HG02852 (cell line): ENCODE results near the gene HNRNPH1.

Experiments
- ATAC-seq: cut with Tn5 transposase; IDR thresholded peaks from one replicate; pipeline ENCODE4 v1.9.1; 2021; ENCODE audit warnings: mild to moderate bottlenecking, moderate library complexity; ENCODE audit not compliant: unreplicated experiment

HNRNPH1 gene

DNA sequence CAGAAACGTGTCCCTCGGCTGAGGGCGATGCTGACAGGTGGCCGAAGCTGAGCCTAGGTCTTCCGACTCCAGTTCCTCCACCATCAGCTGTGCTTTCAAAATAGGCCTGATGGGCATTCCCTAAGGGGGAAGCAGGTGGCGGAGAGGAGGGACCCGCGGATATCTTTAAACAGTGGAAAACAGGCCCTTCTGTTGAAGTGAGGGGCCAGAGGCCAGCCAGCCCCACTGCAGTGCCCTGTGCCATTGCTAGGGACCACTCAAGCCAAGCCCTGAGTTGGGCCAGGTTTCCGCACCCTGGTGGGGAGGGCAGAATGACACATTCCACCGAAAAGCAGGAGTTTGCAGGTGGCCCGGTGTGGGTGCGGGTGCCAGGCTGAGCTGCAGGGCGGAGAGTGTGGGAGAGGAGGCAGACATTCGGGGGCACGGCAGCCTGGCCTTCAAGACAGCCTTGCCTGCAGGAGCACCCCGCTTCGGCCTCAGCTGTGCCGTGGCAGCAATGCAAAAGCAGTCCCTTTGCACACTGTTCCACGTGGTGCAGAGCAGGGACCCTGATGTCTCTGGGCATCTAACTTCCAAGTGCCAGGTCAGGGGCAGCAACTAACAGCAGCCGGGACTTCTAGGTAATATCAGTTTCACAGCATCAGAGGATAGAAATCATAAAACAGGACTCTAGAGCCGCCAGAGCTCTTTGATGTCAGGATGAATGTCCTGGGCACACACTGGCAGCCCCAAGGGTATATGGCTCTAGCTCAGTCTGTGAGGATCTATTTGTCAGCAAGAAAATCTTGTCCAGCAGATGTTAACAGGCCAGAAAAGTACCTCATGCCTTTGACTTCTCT is 17.2 kb downstream of the HNRNPH1 start:
- ATAC-seq = no peak

DNA sequence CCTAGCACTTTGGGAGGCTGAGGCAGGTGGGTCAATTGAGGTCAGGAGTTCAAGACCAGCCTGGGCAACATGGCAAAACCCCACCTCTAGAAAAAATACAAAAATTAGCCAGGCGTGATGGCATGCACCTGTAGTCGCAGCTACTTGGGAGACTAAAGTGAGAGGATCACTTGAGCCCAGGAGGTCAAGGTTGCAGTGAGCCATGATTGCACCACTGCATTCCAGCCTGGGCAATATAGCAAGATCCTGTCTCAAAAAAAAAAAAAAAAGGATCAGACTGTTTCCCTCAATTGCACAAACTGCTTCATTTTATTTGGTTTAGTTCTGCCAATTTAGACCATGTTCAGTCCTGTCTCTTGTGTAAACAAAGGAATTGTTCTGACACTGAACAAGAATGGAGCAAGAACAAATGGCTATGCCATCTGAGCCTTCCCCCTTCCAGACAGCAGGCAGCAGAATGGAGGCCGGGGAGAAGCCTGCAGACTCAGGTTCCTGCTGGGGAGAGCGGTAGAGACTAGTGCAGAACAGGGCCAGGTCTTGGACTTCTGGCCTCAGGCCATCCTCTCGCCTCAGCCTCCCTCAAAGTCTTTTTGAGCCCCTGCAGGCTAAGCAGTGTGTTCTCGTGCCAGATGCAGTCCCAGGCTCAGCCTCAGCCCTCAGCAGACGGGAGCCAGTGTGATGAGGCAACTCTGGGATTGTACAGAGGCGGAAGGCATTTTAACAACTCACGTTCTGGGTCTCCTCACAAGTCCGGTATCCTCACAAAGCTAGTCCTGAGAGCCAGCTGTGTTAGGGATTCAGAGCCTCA is 18.2 kb downstream of the HNRNPH1 start:
- no peak for ATAC-seq

DNA sequence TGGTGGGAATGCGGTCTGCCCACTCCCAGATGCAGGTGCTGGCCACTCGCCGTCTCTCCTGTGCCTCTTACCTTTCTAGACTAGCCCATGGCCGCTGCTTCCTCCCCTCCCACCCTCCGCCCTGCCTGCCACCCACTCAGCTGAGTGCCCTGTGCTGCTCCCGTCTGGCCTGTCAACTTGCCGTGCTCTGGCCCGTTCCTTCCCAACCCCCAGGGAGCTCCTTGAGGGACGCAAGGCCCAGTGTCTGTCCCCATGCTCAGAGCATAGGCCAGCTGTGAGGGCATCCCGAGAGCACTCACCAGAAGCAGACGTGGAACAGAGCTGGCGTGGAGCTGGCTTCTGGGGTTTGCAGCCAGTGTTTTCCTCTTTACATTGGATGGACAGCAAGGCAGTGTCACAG is 20.2 kb downstream of the HNRNPH1 start:
- ATAC-seq = no peak

DNA sequence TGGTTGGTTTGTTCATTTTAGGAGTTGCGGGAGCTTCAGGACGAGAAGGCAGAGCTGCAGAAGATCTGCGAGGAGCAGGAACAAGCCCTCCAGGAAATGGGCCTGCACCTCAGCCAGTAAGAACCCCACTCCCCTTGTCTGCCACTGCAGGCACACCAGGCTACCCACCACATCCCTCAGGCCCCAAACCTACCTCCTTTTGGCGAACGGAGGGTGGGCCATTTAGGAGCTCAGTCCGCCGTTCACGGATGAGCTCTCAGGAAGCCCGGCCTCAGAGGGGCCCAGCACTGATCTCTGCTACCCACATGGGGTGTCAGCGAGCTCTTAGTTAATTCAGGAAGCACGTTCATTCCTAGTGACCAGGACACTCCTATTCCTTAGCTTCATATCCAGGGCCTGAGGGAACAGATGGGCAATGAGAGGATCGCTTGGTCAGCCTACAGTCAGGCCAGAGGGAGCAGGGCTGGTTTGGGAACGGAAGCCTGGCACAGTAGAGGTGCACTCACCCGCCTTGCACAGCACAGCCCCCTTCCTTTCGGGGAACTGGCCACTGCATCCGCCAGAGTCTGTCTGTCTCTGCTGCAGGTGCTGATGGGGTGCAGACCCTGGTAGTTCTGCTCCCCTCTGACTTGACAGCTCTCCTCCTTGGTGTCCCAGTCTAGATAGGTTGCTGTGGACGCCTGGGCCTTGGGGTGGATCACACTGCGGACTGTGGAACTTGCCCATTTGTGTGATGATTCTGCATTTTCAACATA is 21.4 kb downstream of the HNRNPH1 start:
- no peak for ATAC-seq

- no peak for ATAC-seq
Measured at GRCh38 chr5:179599973-179600372, 23.5 kb downstream of the HNRNPH1 start.

DNA sequence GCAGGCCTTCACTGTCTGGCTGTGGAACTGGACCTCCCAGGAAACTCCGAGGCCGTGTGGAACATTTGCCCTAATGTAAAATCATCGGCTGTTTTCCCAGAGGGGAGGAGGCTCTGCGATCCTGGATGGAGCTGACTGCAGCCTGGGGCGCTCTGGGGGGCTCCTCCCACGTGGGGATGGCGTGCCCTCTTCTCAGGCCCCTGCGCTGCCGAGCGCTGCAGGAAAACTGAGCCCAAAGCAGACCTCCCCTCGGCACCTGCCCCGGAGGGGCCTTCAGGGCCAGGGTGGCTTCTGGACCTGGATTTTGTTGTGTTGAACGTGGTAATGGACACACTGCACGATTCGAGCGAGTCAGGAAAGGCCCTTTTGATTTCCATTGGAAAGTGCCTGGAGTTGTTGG is 23.9 kb downstream of the HNRNPH1 start:
- no peak for ATAC-seq

- no peak for ATAC-seq
Measured at GRCh38 chr5:179599100-179599499, 24.4 kb downstream of the HNRNPH1 start.

DNA sequence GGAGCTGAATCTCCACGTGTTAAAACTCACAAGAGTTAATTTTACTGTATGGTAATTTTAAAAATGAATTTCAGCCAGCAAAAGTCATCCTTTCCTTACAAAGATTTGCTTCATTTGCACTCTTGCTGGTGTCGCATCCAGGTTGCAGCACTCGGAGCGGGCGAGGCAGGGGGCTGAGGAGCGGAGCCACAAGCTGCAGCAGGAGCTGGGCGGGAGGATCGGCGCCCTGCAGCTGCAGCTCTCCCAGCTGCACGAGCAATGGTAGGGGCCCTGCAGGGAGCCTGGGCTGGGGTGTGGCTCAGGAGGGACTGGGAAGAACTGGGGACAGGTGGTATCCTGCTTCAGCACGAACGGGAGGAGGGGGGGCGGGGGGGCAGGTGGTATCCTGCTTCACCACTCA is 27.1 kb downstream of the HNRNPH1 start:
- no peak for ATAC-seq

DNA sequence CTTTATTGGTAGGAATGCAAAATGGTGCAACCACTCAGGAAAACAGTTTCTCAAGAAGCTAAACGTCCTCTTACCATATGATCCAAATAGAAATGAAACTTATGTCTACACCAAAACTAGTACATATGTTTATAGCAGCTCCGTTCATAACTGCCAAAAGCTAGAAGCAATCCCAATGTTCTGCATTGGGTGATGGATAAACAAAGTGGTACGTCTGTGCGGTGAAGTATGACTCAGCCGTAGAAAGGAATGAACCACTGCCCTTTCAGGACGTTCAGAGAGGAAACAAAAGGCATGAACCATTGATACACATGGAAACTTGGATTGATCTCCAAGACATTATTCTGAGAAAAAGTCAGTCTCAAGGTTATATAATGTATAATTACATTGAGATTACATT is 27.6 kb downstream of the HNRNPH1 start:
- ATAC-seq = no peak

DNA sequence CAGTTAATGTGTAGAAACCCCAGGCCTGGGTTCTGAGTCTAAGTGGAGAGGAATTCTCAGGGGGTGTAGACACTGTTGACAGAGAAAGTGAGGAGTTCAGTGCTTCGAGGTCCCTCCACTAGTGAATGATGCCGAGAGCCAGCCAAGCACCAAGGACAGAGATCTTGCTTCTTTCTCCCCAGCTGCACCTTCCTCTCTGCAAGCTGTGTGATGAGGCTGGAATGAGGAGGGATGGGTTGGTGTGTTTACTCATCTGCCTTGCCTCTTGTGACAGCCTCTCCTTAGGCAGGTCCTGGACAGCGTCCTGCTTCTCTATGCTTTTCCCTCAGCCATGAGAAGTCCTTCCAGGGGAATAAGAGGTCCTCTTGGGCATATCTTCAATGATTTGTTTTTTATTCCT is 35.3 kb downstream of the HNRNPH1 start:
- no peak for ATAC-seq

DNA sequence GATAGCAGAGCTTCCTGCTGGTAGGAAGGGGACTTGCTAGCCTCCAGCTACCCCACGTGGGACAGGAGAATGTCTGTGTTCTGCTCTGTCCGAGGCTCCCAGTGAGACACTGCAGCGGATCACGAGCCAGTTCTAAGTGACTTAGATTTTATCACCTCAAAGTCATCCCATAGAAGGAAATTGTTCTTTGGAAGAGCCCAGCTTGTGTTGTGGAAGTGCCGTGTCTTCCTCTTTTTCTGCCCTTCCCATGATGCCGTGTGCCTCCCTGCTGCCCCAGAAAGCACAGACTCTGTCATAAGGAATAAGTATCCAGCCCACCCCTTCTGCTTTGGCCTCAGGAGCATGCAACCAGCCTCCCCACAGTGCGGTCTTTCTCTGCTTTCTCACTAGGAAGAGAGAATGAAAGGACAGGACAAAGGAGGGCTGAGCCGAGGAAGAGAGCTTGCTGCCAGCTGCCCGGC is 37.5 kb downstream of the HNRNPH1 start:
- no peak for ATAC-seq

- ATAC-seq = no peak
Measured at GRCh38 chr5:179577286-179577960, 46.0 kb downstream of the HNRNPH1 start.

- no peak for ATAC-seq
Measured at GRCh38 chr5:179572386-179572785, 51.1 kb downstream of the HNRNPH1 start.

DNA sequence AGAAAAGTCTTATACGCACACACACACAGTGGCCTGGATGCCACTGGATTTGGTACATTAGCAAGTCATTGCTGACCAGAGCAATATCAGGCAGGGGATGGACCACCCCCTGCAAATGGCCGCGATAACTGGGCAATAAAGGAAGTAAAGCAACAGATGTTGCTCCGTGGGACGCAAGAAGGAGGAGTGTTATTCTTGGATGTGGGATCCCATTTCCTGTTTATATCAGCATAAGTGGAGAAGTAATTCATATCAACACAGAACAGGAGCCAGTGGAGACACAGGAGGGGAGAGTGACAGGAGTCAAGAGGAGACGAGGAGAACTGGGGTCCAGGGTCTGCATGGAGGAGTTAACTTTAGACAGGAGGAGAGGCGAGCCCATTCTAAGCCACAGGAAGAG is 54.8 kb downstream of the HNRNPH1 start:
- ATAC-seq = no peak

- ATAC-seq = no peak
Measured at GRCh38 chr5:179564526-179564925, 58.9 kb downstream of the HNRNPH1 start.
